Neutrophil (primary cell): ENCODE data around the gene CSRP2.

Experiments
- H3K27ac ChIP-seq: fragments of 200-600 bp; sonication (generic); 2 replicates; pipeline ENCODE4 v1.5.1; 2016; ENCODE audit warnings: mild to moderate bottlenecking, moderate library complexity
- H3K27me3 ChIP-seq: fragments of 200-600 bp; sonication (generic); 2 replicates; pipeline ENCODE4 v1.6.0; 2016; ENCODE audit warnings: mild to moderate bottlenecking
- H3K36me3 ChIP-seq: fragments of 200-600 bp; sonication (generic); 2 replicates; pipeline ENCODE4 v1.5.1; 2017
- H3K4me1 ChIP-seq, 2 experiments: fragments of 200-600 bp in 1 of 2; sonication (generic) in 1 of 2; 1 replicate in 1 of 2; 2 replicates in 1 of 2; pipeline versions ENCODE4 v1.5.1 to v1.6.1; 2013 to 2016; ENCODE audit warnings: low read depth in 1 of 2, low read length in 1 of 2, mild to moderate bottlenecking in 1 of 2, moderate library complexity in 1 of 2; ENCODE audit not compliant: control insufficient read depth in 1 of 2, insufficient read depth in 1 of 2
- H3K4me3 ChIP-seq, 2 experiments: fragments of 200-600 bp in 1 of 2; sonication (generic) in 1 of 2; 1 replicate in 1 of 2; 2 replicates in 1 of 2; pipeline ENCODE4 v1.5.1; 2013 to 2016; ENCODE audit warnings: low read depth in 1 of 2, low read length in 1 of 2, mild to moderate bottlenecking in 1 of 2, moderate library complexity in 1 of 2
- H3K9me3 ChIP-seq: fragments of 200-600 bp; sonication (generic); 2 replicates; pipeline ENCODE4 v1.5.1; 2016
- TF ChIP-seq, protein P1 (sequence below): fragments of 200-600 bp; sonication (generic); IDR thresholded peaks from 2 replicates; pipeline ENCODE4 v1.5.1; 2016; ENCODE audit warnings: antibody characterized with exemption

CSRP2 gene

DNA sequence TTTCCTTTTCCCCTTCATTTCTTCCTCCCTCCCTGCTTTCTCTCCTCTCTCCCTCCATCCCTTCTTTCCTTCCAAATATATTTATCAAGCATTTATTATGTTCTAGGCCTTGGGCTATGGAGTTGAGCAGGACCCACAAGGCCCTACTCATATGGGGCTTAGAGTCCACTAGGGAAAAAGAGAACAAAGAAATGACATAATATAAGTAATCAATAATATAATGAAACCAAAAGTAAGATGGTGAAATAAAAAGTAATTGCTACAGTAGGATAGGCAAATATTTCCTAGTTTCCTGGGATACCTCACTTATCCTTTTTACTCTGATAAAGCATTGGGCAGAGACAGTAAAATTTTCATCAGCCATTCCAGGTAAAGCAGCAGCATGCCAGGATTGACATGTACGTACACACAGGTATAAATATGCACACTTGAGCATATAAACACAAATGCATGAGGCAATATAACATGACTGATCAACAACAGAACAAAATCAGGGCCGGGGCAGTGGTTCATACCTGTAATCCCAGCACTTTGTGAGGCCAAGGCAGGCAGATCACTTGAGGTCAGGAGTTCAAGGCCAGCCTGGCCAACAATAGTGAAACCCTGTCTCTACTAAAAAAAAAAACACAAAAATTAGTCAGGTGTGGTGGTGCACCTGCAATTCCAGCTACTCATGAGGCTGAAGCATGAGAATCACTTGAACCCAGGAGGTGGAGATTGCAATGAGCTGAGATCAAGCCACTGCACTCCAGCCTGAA, 35.5 kb upstream of the CSRP2 start:
- H3K4me3 ChIP-seq: no peak overlapping the region
- H3K36me3 ChIP-seq: no peaks in the 10 kb centered on the region
- TF ChIP-seq, protein P1, sequence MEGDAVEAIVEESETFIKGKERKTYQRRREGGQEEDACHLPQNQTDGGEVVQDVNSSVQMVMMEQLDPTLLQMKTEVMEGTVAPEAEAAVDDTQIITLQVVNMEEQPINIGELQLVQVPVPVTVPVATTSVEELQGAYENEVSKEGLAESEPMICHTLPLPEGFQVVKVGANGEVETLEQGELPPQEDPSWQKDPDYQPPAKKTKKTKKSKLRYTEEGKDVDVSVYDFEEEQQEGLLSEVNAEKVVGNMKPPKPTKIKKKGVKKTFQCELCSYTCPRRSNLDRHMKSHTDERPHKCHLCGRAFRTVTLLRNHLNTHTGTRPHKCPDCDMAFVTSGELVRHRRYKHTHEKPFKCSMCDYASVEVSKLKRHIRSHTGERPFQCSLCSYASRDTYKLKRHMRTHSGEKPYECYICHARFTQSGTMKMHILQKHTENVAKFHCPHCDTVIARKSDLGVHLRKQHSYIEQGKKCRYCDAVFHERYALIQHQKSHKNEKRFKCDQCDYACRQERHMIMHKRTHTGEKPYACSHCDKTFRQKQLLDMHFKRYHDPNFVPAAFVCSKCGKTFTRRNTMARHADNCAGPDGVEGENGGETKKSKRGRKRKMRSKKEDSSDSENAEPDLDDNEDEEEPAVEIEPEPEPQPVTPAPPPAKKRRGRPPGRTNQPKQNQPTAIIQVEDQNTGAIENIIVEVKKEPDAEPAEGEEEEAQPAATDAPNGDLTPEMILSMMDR: no peak
- no peak overlapping the region for H3K27ac ChIP-seq
- H3K9me3 ChIP-seq: no peaks in the 10 kb centered on the region
- peaks cover 0 to 9% of the 10 kb centered on the region in 2 experiments for H3K4me1 ChIP-seq
- no peaks in the 10 kb centered on the region for H3K27me3 ChIP-seq

DNA sequence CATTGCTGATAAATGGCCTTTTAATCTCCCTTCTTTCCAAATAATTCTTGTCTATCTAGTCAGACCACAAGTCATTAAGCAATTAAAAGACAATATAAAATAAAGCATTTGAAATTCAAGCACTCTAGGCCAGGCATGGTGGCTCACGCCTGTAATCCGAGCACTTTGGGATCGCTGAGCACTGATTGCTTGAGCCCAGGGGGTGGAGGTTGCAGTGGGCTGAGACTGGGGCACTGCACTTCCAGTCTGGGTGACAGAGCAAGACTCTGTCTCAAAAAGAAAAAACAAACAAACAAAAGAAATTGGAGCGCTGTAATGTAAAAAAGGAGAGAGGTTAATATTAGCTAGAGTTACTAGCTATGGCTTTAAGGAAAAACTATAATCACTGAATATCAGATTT, 30.5 kb upstream of the CSRP2 start:
- no peaks in the 10 kb centered on the region for H3K36me3 ChIP-seq
- no peaks in the 10 kb centered on the region for H3K27me3 ChIP-seq
- no peak overlapping the region for H3K27ac ChIP-seq
- TF ChIP-seq, protein P1: no peak
- no peaks in the 10 kb centered on the region for H3K9me3 ChIP-seq
- peaks cover 0 to 9% of the 10 kb centered on the region in 2 experiments for H3K4me1 ChIP-seq
- no peak overlapping the region for H3K4me3 ChIP-seq

DNA sequence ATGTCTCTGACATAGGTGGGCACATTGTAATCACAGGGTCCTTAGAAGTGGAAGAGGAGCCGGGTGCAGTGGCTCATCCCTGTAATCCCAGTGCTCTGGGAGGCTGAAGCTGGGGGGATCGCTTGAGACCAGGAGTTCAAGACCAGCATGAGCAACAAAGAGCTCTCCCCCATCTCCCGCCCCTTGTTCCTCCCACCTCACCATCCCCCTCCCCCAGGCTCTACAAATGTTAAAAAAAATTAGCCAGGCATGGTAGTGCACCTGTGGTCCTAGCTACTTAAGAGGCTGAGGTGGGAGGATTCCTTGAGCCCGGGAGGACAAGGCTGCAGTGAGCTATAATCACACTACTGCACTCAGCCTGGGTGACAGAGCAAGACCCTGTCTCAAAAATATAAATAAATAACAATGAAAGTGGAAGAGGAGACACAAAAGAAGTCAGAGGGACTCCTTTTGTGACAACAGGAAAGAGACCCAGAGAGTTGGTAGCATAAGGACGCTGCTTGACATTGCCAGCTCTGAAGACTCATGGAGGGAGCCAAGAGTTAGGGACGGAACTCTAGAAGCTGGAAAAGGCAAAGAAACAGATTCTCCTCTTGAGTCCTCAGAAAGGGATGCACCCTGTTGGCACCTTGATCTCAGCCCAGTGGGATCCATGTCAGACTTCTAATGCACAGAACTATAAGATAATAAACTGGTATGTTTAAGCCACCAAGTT, 29.6 kb upstream of the CSRP2 start:
- TF ChIP-seq, protein P1: no peak
- Histone ChIP-seq H3K9me3 (no peaks in the 10 kb centered on the region), H3K4me3 (no peak overlapping the region), H3K27me3 (no peaks in the 10 kb centered on the region), H3K4me1 (peaks cover 0 to 9% of the 10 kb centered on the region in 2 experiments), H3K27ac (no peak overlapping the region), H3K36me3 (no peaks in the 10 kb centered on the region)

DNA sequence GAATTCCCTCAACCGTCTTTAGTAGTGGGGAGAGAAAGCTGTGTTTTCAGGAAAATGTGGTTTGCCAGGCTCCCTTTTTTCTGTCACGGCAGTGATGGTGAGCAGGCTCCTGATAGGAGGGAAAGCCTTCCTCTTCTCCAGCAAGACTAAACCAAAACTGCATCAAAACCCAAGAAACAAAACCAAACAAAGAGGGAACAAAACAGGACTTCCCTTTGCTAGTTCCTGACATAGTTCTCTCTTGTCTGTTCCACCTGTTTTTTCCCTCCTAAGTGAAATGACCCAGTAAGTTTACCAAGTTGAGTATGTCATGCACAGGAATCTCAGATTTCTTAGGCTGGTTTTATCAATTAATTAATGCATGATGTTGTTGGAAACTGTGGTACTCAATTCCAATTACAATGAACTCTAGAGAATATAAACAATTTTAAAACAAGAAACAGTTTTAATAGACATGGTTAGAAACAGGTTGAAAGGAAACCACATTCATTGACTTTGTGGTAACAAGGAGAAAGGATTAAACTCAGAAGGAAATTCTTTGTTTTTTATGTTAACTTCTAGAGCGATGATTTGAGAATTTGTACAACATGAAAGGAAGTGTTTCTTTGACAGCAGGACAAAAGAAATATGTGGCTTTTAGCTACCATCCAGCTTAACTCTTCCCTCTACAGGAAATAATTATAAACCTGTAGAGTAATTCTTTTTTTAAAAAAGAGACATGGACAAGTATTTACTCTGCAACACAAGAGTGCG, 23.0 kb upstream of the CSRP2 start:
- no peaks in the 10 kb centered on the region for H3K9me3 ChIP-seq
- no peak overlapping the region for H3K27ac ChIP-seq
- no peaks in the 10 kb centered on the region for H3K27me3 ChIP-seq
- no peaks in the 10 kb centered on the region for H3K4me1 ChIP-seq
- TF ChIP-seq, protein P1: no peak
- no peak overlapping the region for H3K4me3 ChIP-seq
- H3K36me3 ChIP-seq: no peaks in the 10 kb centered on the region

DNA sequence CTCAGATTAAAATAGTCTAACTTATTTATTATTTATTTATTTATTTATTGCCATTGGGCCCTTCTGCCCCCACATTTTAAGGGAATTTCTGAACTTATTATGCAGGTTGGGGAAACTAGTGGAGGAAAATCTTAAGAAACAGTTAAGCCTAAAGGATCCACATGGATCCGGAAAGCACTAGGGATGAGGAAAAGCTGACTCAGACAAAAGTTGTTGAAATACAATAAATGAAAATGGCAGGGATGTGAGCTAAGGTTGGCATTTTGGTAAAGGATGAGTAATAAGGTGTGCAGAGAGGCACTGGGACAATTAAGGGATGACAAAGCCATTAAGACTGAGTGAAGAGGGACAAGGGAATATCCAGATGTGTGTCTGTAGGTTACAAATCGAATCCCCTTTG, 20.7 kb upstream of the CSRP2 start:
- Histone ChIP-seq H3K27ac (no peak overlapping the region), H3K4me1 (no peaks in the 10 kb centered on the region), H3K9me3 (no peaks in the 10 kb centered on the region), H3K36me3 (no peaks in the 10 kb centered on the region), H3K4me3 (no peak overlapping the region), H3K27me3 (no peaks in the 10 kb centered on the region)
- TF ChIP-seq, protein P1: no peak
